Measurements from ENCODE around the gene NCF2. TPM values are rescaled to one million over a fixed set of nuclear protein-coding genes. Genes with fewer than 3 reads are reported as not detected.
A peak's percentile ranks its signal among the peaks of the same experiment; 100 is the strongest.

NCF2 gene
- total and polyA plus RNA-seq, 2 donors (not counting 3 experiments of a cell fraction or from before 2014, with no cell fraction given): 0.03 TPM; not detected in 1

DNA sequence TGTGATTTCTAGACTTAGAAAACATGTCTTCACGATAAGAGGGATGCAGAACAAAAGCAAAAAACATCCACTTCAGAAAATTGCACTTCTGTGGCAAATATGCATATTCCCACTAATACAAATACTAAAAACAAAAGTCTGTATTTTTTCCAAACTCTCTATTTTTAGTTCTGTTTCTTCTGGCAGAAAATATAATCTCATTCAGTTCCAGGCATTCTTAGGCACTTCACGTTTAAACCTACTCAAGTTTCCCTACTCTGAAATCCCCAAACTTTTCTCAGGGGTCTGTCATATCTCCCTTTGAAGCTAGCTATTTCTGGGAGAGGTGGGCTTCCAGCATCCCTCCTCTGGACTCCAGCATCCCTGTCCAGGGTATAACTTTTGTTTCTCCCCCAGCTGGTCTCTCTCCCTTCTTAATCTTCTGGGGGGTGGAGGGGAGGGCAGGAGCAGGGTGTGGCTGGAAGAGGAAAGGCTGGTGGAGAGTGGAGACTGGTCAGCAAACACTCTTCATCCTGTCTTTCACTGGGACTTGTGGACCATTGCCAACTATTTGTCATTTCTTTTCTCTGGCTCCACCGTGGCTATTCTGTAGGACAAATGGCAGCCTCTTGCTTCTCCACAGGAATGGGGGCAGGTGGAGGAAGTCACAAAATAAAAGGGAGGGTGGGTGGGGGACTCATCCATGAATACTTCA, 19.6 kb upstream of the NCF2 start:
- DNase-seq (ENCODE audit: low read depth, low spot score): peak; percentile 45
- TF ChIP-seq, protein P1, sequence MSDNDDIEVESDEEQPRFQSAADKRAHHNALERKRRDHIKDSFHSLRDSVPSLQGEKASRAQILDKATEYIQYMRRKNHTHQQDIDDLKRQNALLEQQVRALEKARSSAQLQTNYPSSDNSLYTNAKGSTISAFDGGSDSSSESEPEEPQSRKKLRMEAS (IDR thresholded peaks at IDR 0.05; ENCODE audit: insufficient read depth, insufficient read length): no peak
- no peak for TF ChIP-seq EZH2 (IDR thresholded peaks at IDR 0.05; ENCODE audit: borderline replicate concordance, low read depth, low read length, severe bottlenecking)
- no peak for TF ChIP-seq MYC (IDR thresholded peaks at IDR 0.05; ENCODE audit: low read depth, low read length)
- TF ChIP-seq, protein P2, sequence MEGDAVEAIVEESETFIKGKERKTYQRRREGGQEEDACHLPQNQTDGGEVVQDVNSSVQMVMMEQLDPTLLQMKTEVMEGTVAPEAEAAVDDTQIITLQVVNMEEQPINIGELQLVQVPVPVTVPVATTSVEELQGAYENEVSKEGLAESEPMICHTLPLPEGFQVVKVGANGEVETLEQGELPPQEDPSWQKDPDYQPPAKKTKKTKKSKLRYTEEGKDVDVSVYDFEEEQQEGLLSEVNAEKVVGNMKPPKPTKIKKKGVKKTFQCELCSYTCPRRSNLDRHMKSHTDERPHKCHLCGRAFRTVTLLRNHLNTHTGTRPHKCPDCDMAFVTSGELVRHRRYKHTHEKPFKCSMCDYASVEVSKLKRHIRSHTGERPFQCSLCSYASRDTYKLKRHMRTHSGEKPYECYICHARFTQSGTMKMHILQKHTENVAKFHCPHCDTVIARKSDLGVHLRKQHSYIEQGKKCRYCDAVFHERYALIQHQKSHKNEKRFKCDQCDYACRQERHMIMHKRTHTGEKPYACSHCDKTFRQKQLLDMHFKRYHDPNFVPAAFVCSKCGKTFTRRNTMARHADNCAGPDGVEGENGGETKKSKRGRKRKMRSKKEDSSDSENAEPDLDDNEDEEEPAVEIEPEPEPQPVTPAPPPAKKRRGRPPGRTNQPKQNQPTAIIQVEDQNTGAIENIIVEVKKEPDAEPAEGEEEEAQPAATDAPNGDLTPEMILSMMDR (IDR thresholded peaks at IDR 0.05; ENCODE audit: extremely low read depth in 1 of 2, insufficient read depth in 1 of 2, low read depth in 1 of 2, low read length in 2 of 2): no peak
- TF ChIP-seq GATA2 (IDR thresholded peaks at IDR 0.05; ENCODE audit: insufficient read depth, insufficient read length, low read depth, low read length): no peak
- TF ChIP-seq POLR2AphosphoS5 (IDR thresholded peaks at IDR 0.05; ENCODE audit: insufficient read depth, low read depth, low read length): no peak
- no peak for TF ChIP-seq POLR2A (IDR thresholded peaks at IDR 0.05; ENCODE audit: low read depth, low read length)
- TF ChIP-seq FOS (IDR thresholded peaks at IDR 0.05; ENCODE audit: borderline replicate concordance, insufficient read depth, low read length): no peak
- no peak for TF ChIP-seq JUN (IDR thresholded peaks at IDR 0.05; ENCODE audit: borderline replicate concordance, insufficient read depth, insufficient read length, low read depth)
- Histone ChIP-seq H3K27me3 (ENCODE audit: control insufficient read depth in 2 of 2, insufficient read depth in 2 of 2, low read length in 2 of 2) (no peaks in the 10 kb centered on the region), H3K4me1 (ENCODE audit: control insufficient read depth, extremely low read depth, insufficient read depth, low read length) (peaks cover 16% of the 10 kb centered on the region), H3K27ac (ENCODE audit: insufficient read depth, low read depth, low read length) (no peak overlapping the region), H3K79me2 (ENCODE audit: control insufficient read depth, insufficient read depth, low read length) (no peaks in the 10 kb centered on the region), H3K4me3 (replicated peaks in 1 of 3; ENCODE audit: insufficient read depth in 1 of 3, low read depth in 1 of 3, low read length in 3 of 3) (no peak overlapping the region), H3K9me1 (replicated peaks; ENCODE audit: control insufficient read depth, extremely low read depth, insufficient read depth, low read length) (no peaks in the 10 kb centered on the region), H3K9me3 (replicated peaks; ENCODE audit: control insufficient read depth, insufficient read depth, low read length) (no peaks in the 10 kb centered on the region), H3K4me2 (ENCODE audit: insufficient read depth, low read length) (no peak overlapping the region), H3K9ac (replicated peaks; ENCODE audit: extremely low read depth, insufficient read depth, low read length) (no peak overlapping the region), H4K20me1 (replicated peaks; ENCODE audit: control insufficient read depth, extremely low read depth, insufficient read depth, low read length) (no peaks in the 10 kb centered on the region), H3K36me3 (ENCODE audit: control insufficient read depth in 2 of 2, extremely low read depth in 1 of 2, insufficient read depth in 2 of 2, low read length in 2 of 2) (no peaks in the 10 kb centered on the region), H2AFZ (ENCODE audit: low read depth, low read length) (peak overlapping the region; percentile 76)
- POLR2A ChIA-PET: no interaction called here
- dilution Hi-C loops (cut with MboI; ENCODE audit: extremely low pct_ligation_motif_present, low sequenced_read_pairs) (no loop called here), intact Hi-C loops (cut with micrococcal nuclease) (loop anchor here (1.0 kb wide), 1 partner anchor 138 kb away; the partner anchor contains the start of gene SMG7)
- CTCF ChIA-PET: interaction anchor here (0.8 to 3.8 kb wide), 20 partner anchors 10 to 1082 kb away, joined by 3 to 40 read pairs (median 5); no protein-coding TSS in a partner anchor
- FAIRE-seq: peak; percentile 63
- no TSS peak for BruUV-seq (replicated peaks)

Measured in endothelial cell of umbilical vein (primary cell).